ENCODE data around the gene GLI3.

DNA sequence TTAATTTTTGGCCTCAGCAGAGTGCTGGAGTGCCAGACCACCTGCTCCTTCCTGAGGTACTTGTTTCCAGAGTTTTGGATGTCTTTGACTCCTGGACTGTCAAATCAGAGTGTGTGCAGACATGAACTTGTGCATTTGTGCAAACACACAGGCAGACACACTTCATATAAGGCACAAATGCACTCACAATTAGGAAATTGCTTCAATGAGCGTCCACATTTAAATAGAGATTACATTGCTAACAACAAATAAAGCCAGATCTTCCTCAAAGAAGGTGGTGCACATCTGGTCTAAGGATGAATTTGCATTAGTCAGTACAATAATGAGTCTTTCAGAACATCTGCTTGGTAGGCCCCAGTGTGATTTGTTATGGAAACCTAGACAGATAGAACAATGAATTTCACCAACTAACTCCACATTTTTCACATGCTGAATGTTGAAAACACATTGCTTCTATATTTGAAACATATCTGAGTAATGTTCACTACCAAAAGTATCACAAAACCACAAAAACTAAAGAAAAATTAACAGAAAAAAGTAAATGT, 267.4 kb downstream of the GLI3 start:
- no peak for TF ChIP-seq SUZ12 (IDR thresholded peaks at IDR 0.05; ENCODE audit: unreplicated experiment)
- TF ChIP-seq, protein P1, sequence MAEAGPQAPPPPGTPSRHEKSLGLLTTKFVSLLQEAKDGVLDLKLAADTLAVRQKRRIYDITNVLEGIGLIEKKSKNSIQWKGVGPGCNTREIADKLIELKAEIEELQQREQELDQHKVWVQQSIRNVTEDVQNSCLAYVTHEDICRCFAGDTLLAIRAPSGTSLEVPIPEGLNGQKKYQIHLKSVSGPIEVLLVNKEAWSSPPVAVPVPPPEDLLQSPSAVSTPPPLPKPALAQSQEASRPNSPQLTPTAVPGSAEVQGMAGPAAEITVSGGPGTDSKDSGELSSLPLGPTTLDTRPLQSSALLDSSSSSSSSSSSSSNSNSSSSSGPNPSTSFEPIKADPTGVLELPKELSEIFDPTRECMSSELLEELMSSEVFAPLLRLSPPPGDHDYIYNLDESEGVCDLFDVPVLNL (IDR thresholded peaks at IDR 0.05; ENCODE audit: low read depth, low read length) = no peak
- no peak for TF ChIP-seq BCL3 (IDR thresholded peaks at IDR 0.05; ENCODE audit: borderline replicate concordance, insufficient read depth, low read depth, low read length, poor library complexity, severe bottlenecking)
- TF ChIP-seq, protein P2, sequence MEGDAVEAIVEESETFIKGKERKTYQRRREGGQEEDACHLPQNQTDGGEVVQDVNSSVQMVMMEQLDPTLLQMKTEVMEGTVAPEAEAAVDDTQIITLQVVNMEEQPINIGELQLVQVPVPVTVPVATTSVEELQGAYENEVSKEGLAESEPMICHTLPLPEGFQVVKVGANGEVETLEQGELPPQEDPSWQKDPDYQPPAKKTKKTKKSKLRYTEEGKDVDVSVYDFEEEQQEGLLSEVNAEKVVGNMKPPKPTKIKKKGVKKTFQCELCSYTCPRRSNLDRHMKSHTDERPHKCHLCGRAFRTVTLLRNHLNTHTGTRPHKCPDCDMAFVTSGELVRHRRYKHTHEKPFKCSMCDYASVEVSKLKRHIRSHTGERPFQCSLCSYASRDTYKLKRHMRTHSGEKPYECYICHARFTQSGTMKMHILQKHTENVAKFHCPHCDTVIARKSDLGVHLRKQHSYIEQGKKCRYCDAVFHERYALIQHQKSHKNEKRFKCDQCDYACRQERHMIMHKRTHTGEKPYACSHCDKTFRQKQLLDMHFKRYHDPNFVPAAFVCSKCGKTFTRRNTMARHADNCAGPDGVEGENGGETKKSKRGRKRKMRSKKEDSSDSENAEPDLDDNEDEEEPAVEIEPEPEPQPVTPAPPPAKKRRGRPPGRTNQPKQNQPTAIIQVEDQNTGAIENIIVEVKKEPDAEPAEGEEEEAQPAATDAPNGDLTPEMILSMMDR (IDR thresholded peaks at IDR 0.05 in 2 of 3, conservative IDR thresholded peaks at IDR 0.05 in 1 of 3; ENCODE audit: control insufficient read depth in 2 of 3, extremely low read depth in 1 of 3, insufficient read depth in 1 of 3, low read depth in 3 of 3, low read length in 3 of 3) = no peak
- TF ChIP-seq RAD21 (IDR thresholded peaks at IDR 0.05; ENCODE audit: insufficient read depth, low read depth, low read length) = no peak
- no peak for TF ChIP-seq EGR1 (IDR thresholded peaks at IDR 0.05; ENCODE audit: borderline replicate concordance in 1 of 2, low read depth in 2 of 2, low read length in 2 of 2)
- TF ChIP-seq JUND (IDR thresholded peaks at IDR 0.05; ENCODE audit: low read depth, low read length) = no peak
- TF ChIP-seq HDAC6 (IDR thresholded peaks at IDR 0.05; ENCODE audit: unreplicated experiment) = no peak
- TF ChIP-seq HCFC1 (IDR thresholded peaks at IDR 0.05; ENCODE audit: low read length) = no peak
- no peak for TF ChIP-seq SMARCA5 (IDR thresholded peaks at IDR 0.05)
- TF ChIP-seq, protein P3, sequence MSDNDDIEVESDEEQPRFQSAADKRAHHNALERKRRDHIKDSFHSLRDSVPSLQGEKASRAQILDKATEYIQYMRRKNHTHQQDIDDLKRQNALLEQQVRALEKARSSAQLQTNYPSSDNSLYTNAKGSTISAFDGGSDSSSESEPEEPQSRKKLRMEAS (IDR thresholded peaks at IDR 0.05; ENCODE audit: low read depth, low read length) = no peak
- TF ChIP-seq CREB1 (IDR thresholded peaks at IDR 0.05; ENCODE audit: low read depth) = no peak

Measured in GM12878 (cell line).